ENCODE measurements around the gene SLC16A10. TPM values are rescaled to one million over a fixed set of nuclear protein-coding genes. Genes with fewer than 3 reads are reported as not detected.
"Not testable (repeated sequence)": the region's sequence is repeated elsewhere in the genome, so short reads cannot be mapped to it uniquely, and the experiment has no call there.

SLC16A10 gene
- total RNA-seq, 1 donor from 2014 or later: 2.2 TPM

DNA sequence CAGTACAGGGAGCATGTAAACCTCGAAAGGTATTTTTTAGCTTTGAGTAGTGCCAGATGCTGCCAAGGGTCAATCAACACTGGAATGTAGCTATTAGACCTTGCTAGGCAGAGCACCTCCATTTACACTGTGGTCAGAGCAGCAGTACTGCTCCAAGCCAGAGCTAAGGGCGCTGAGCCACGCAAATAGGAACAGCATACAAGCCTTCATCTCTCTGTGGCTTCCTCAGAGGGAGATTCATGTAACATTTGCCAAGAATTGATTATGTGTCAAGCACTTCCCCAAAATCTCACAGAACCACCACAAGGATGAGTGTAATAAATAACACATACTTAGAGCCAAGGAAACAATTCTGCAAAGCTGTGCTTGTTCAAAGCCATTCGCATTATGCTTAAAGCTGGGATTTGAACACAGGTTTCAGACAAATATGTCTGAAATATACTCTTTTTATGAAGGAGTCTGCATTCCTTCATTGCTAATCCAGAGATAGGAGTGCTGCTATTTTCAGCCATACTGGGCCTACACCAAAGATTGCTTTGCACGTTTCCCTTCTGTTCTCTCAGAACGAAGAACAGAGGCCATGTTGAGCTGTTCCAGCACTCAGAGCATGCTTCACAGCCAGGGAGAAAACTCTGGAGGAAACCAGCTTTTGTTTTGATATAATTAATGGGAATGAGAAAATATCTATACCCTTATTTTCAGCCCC lies 97.7 kb downstream of the SLC16A10 start:
- intact Hi-C loops (cut with micrococcal nuclease): no loop called here

DNA sequence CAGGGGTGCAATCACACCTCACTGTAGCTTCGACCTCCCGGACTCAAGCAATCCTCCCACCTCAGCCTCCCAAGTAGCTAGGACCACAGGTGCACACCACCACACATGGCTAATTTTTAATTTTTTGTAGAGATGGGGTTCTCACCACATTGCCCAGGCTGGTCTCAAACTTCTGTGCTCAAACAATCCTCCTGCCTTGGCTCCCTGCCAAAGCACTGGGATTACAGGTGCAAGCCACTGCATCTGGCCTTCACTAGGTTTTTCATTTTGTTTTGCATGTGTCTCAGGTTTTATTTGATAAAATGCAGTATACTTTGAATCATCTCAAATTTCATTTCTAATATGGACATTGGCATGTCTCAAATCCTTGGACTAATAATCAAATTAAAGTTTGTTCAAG lies 98.7 kb downstream of the SLC16A10 start:
- intact Hi-C loops (cut with micrococcal nuclease): no loop called here

DNA sequence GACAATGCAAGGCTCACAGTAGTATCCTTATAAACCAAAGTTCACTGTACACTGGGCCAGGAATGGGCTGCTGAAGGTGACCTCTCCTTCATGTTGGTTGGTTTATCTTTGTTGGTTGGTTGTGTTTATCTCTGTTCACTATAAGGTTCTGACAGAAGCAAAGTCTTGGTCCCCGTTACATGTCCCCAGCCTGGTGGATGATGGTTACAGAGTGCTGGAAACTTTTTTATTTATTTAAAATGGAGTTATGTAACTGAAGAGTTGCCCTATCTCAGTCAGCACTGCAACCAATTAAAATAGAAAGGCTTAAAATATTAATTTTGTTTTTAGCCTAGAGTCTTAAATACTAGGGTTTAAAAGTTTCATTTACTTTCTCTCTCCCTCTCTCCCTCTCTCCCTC lies 100.6 kb downstream of the SLC16A10 start:
- intact Hi-C loops (cut with micrococcal nuclease): no loop called here

DNA sequence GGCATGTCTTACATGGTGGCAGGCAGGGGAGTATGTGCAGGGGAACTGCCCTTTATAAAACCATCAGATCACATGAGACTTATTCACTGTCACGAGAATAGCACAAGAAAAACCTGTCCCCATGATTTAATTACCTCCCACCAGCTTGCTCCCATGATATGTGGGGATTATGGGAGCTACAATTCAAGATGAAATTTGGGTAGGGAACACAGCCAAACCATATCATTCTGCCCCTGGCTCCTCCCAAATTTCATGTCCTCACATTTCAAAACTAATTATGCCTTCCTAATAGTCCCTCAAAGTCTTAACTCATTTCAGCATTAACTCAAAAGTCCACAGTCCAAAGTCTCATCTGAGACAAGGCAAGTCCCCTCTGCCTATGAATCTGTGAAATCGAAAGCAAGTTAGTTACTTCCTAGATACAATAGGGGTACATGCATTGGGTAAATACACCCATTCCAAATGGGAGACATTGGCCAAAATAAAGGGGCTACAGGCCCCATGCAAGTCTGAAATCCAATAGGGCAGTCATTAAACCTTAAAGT lies 102.4 kb downstream of the SLC16A10 start:
- intact Hi-C loops (cut with micrococcal nuclease): not testable (repeated sequence)

DNA sequence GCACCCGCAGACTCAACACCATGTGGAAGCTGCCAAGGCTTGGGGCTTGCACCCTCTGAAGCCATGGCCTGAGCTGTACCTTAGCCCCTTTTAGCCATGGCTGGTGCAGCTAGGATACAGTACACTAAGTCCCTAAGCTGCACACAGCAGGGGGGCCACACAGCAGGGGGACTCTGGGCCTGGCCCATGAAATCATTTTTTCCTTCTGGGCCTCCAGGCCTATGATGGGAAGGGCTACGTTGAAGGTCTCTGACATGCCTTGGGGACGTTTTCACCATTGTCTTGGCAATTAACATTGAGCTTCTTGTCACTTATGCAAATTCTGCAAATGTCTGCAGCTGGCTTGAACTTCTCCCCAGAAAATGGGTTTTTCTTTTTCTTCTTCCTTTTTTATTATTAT lies 103.3 kb downstream of the SLC16A10 start:
- intact Hi-C loops (cut with micrococcal nuclease): no loop called here

DNA sequence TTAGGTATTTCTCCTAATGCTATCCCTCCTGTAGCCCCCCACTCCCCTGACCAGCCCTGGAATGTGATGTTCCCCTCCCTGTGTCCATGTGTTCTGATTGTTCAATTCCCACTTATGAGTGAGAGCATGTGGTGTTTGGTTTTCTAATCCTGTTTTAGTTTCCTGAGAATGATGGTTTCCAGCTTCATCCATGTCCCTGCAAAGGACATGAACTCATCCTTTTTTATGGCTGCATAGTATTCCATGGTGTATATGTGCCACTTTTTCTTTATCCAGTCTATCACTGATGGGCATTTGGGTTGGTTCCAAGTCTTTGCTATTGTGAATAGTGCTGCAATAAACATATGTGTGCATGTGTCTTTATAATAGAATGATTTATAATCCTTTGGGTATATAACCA lies 103.8 kb downstream of the SLC16A10 start:
- intact Hi-C loops (cut with micrococcal nuclease): not testable (repeated sequence)

DNA sequence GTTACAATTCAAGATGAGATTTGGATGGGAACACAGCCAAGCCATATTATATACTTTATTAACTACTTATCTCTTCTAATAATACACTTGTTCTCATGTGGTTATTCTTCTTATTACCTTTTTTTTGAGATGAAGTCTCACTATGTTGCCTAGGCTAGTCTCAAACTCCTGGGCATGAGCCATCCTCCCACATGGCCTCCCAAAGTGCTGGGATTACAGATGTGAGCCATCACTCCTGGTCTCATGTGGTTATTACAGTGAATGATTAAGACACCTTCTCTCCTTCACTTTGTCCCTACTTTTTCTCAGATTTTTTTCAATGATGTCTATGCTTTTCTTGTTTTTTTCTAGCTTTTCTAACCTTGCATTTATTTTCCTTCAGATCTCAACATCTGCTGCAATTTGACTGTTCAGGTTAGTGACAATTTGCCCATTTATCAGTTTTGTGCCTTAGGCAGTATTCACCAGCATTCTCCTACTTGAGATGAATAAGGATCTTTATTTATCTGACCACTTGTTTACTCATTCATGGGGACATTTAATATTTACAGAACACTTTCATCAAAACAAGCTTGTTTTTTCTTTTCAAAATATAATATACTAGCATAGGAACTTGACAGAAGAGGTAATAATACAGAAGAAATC lies 105.7 kb downstream of the SLC16A10 start:
- intact Hi-C loops (cut with micrococcal nuclease): no loop called here

DNA sequence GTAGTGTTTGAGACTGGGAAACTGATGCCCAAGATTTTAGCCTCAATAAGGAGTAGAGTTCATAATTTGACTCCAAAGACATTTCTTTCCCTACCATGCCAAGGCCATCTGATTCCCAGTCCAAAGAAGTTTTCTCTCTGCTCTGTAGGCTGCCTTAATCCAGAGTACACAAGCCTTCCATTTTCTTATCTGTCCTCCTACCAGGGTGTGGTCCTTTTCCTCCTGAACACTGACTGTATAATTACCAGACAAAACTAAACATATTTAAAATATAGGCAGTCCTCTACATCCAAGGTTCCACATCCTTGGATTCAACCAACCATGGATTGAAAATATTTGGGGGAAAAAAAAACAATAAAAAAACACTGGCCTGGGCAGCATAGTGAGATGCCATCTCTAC lies 108.4 kb downstream of the SLC16A10 start:
- intact Hi-C loops (cut with micrococcal nuclease): no loop called here

DNA sequence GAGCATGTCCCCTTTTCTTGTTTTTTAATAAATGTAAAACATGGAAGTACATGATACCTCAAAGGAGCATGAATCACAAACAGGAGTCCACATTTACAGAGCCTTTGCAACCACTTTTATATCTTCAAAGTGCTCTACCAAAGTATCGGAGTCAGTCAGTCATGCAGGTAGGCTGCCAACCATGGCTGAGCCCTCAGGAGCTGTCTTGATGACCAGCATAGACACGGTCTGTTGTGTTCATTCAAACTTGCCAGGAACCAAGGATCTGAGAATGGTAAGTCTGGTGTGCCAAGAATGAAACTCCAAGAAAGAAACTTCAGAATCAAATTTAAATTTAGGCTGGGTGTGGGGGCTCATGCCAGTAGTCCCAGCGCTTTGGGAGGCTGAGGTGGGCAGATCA lies 111.5 kb downstream of the SLC16A10 start:
- intact Hi-C loops (cut with micrococcal nuclease): no loop called here

DNA sequence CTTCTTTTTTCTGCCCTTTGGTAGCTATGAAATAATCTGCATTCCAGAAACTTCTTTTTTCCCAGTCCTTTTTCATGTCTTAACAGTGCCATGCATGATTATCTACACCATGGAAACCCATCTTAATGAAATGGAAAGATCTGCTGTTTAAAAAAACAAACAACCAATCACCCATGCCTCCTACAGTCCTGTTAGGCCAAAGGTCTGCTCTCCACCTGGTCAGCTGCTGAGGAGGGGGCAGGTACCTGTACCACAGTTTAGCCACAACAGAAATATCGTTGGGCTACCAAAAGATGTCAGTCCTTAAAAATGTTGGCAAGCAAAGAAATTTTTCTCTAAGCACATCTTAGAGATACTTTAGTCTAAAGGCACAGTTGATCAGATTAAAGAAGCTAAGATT lies 112.6 kb downstream of the SLC16A10 start:
- intact Hi-C loops (cut with micrococcal nuclease): no loop called here

DNA sequence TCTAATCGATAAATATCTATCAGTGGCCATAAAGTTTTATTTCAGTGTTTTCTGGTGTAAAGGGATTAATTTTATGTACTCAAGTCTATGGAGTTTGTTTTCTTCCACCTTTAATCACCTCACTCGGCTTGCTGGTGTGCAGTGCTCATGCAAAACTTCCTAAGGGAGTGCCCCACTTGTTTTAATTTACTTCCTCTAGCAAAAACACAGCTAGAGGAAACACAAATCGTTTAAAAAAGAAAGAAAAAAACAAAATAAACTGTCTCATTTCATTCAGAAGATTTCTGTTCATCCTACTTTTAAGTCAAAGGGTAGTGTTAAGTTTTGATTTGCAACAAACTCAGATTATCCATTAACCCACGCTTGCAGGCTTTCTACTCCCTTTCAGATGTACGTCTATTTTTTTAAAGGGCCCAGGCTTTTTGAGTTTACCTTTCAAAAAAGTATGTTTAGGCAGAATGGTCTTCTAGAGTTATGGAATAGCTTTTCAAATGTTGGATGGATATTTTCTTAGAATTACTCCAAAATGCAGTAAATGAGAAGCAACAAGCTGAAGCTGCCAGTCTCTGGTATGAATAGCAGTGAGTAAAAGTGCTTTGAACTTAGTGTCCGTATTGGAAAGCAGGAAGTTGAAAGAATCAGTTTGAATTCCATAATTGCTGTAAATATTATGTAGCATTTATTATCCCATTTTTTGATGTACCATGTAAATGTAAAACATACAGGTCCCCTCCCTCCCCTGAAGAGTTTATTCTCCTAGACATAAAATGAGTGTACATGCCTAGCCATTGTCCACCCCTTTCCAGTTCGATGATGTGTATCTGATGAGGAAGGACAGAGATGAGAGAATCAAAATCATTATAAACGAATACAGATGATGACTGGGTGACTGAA lies 113.3 kb downstream of the SLC16A10 start:
- intact Hi-C loops (cut with micrococcal nuclease): no loop called here

DNA sequence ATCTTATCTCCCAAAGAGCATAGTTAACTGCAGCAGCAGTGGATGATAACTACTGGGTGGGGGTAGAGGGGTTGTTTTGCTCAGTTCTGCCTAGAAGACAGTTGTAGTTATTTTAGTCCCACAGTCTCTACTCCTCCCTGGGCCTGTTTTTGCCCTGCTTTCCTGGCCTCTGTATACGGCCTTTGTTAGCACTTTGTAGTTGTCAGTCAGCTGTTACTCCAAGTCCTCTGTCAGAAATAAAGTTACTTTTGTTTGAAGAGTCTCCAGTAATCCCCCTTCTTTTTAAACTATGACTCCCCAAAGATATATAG lies 113.9 kb downstream of the SLC16A10 start:
- intact Hi-C loops (cut with micrococcal nuclease): no loop called here

DNA sequence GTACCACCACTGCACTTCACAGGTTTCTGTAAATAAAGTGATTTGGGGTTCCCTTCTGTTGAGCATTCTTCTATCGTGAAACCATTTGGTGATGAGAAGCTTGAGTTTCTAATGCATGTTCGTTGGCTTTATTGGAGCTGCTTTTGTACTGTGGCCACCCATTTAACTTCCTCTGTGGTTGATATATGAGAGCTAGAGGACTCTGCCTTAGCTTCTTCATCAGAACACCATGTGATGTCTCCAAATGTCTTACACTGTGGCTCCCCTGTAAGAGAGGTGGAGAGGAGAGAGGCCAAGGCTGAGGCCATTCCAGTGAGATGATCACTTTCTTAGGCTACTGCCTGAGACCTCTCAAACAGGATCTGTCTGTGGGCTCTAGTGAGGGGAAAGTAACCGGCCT lies 114.5 kb downstream of the SLC16A10 start:
- intact Hi-C loops (cut with micrococcal nuclease): no loop called here

DNA sequence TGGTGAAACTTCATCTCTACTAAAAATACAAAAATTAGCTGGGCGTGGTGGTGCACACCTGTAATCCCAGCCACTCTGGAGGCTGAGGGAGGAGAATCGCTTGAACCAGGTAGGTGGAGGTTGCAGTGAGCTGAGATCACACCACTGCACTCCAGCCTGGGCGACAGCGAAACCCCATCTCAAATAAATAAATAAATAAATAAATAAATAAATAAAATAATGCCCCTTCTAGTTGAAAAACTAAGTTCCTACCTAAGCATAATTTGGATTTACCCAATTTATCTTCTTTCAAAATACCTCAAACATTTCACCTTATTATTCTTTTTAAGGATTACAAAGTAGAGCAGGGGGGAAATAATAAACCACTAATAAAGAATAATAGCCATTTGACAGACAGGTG lies 116.2 kb downstream of the SLC16A10 start:
- intact Hi-C loops (cut with micrococcal nuclease): not testable (repeated sequence)

DNA sequence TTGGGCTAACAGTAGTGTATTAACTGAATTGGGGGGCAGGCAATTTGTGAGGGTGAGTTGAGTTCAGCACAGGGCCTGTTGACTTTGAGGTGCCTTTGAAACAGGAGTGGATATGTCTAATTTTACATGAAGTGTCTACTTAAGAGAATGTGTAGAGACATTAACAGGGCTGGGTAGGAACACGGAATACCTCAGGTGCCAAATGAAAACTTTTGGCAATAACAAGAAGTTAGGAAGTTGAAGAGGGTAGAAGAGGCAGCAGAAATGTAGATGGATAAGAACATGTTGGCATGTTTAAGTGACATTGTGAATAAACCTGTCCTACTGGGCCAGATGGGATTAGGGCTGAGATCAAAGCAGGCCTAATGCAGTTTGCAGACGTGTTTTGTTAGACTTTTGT lies 117.0 kb downstream of the SLC16A10 start:
- intact Hi-C loops (cut with micrococcal nuclease): no loop called here

DNA sequence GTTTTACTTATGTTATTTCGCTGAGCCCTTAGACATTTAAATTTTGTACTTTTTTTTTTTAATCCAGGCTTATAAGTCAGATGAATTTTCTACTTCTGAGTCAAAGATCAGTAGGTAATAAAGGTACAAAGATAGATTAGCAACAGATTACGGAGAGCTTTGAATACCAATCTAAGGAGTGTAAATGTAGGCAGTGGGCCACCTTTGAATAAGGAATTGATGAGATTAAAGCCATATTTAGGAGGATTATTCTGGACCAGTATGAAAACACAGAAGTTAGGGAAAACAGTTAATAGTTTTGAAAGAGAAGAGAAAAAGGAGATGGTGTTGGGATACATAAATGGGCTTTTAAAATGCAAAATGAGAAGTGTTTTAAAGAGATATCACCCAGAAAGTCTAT lies 117.6 kb downstream of the SLC16A10 start:
- intact Hi-C loops (cut with micrococcal nuclease): no loop called here

DNA sequence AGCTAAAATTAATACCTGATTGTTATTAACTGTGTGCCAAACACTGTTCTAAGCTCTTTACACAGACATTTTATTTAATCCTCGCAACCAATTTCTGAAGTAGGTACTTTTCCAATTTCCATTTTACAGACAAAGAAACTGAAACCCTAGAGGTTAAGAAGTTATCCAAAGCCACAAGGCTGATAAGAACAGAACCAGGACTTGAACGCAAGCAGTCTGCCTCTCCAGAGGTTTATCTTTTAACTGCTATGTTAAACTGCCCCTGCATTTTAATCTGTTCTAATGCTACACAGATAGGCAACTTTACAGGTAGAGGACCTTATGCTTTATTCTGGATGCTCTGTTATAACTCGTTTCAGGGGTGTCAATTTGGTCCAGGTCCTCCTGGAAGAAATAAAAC lies 118.2 kb downstream of the SLC16A10 start:
- intact Hi-C loops (cut with micrococcal nuclease): no loop called here

DNA sequence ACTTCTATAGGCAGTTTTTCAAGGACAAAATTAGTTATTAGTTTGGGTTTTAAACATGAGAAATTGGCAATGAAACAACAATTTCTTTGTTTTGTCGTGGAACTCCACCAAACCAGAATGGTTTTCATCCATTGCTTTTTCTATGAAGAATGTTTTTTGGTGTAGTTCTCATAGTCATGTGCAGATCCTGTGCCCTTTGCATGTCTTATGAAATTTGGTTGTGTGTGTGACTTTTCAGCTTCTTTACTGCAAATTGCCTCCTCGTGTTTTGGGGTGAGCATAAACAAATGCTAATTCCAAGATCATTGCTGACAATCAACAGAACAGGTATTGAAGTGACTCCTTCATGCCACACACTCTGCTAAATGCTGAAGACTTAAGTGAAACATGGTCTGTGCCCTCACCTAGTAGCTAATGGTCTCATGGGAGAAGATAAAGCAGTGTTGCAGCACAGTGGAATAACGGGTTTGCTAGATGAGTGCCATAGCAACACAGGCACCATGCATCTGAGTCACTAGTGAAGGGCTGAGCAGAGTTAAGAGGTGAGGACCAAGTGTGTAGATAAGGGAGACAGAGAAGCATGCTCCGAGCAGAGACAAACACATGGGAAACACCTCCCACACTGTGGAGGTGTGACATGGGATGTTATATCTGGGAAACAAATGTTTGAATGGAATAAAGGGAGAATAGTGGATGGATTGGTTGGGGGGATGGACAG lies 120.0 kb downstream of the SLC16A10 start:
- intact Hi-C loops (cut with micrococcal nuclease): no loop called here

DNA sequence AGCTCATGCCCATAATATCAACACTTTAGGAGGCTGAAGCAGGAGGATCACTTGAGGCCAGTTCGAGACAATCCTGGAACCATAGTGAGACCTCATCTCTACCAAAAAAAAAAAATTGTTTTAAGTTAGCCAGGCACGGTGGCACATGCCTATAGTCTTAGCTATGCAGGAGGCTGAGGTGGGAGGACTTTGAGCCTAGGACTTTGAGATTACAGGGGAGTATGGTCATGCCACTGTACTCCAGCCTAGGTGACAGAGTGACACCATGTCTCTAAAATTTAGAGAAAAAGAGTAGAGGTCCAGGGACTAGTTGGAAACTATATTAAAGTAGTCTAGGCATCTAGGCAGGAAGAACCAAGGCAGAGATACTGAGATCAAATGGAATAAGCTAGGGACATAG lies 121.6 kb downstream of the SLC16A10 start:
- intact Hi-C loops (cut with micrococcal nuclease): no loop called here

DNA sequence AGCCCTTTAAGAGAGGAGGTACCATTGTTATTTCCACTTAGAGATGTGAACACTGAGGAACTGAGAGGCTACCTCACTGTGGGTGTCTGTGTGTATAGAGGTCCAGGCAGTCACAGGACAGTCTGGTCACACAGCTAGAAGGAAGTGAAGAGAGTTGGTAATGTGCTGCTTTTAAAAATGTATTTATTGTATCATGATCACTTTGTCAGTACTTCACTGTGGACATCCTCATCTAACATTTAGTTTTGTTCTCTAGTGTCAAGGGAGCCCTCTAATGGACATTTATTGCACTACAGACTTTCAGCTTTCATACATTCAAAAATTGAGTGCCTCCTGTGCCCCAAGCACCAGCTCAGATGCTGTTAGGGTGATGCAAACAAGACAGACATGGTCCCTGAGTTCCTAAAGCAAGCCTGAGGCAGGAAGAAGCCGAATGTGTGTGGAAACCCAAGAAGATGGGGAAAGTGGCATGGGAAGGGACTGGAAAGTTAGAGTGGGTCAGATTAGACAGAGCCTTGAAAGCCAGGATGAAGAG lies 123.0 kb downstream of the SLC16A10 start:
- intact Hi-C loops (cut with micrococcal nuclease): loop anchor here (1.0 kb wide), 2 partner anchors 153 to 199 kb away; no protein-coding TSS in a partner anchor

DNA sequence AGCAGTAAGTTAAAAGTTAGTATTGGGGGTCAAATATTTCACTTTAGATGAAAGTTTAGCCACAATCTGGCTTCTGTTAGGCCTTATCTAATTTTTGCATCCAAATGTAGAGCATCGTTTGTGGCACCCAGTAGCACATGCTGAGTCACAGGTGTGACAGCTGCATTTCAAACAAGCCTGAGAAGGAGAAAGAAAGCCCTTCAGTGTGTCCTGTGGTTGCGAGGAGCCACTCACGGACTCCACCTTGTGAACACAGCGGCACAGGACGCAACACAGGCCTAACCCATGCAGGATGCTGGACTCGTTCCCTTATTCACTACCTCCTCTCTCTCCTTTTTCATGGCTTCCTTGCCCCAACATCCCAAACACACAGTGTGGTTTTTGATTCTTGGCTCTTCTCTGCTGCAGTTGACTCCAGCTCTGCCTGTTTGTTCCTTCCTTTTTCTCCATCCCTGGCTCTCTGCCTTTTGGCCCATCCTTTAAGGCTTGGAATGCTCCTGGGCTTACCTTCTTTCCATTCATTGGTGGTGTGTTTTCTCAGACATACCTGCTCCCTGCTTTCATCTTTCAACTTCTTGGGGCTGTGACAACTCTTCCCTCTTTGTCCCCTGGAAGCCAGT lies 124.2 kb downstream of the SLC16A10 start:
- intact Hi-C loops (cut with micrococcal nuclease): no loop called here

Measured in T-helper 2 cell treated with Interferon-gamma antibody and Interleukin-4, amounts not matched to agents 100 ng/mL and 5 ng/mL, for 36 hours (primary cell).